H9 (cell line): Measurements from ENCODE around the gene PTBP3. TPM values are rescaled to one million over a fixed set of nuclear protein-coding genes. Genes with fewer than 3 reads are reported as not detected.

Experiments
- DNase-seq: peaks from one replicate; pipeline ENCODE4 v3.0.0-alpha.2; 2017
- H2AFZ ChIP-seq: one replicate; pipeline ENCODE4 v1.6.1; 2013; ENCODE audit warnings: mild to moderate bottlenecking, low read length, control low read depth, moderate library complexity
- H2AK5ac ChIP-seq: 2 replicates; pipeline ENCODE4 v1.6.1; 2013; ENCODE audit warnings: low read length, control low read depth, mixed read lengths; ENCODE audit not compliant: insufficient read length
- H2BK120ac ChIP-seq: one replicate; pipeline ENCODE4 v1.6.1; 2013; ENCODE audit warnings: low read depth, mild to moderate bottlenecking, low read length, control low read depth, inconsistent platforms; ENCODE audit not compliant: poor library complexity, severe bottlenecking
- H2BK12ac ChIP-seq: 2 replicates; pipeline ENCODE4 v1.6.1; 2013; ENCODE audit warnings: low read length, control low read depth, mixed read lengths, low read depth; ENCODE audit not compliant: insufficient read length
- H2BK15ac ChIP-seq: 2 replicates; pipeline ENCODE4 v1.6.1; 2013; ENCODE audit warnings: low read depth, low read length, control low read depth
- H2BK20ac ChIP-seq: one replicate; pipeline ENCODE4 v1.6.1; 2013; ENCODE audit warnings: low read depth, mild to moderate bottlenecking, low read length, control low read depth, inconsistent platforms; ENCODE audit not compliant: poor library complexity, severe bottlenecking
- H2BK5ac ChIP-seq: 2 replicates; pipeline ENCODE4 v1.6.1; 2013; ENCODE audit warnings: low read length, control low read depth, mixed read lengths; ENCODE audit not compliant: insufficient read length
- H3K14ac ChIP-seq: 2 replicates; pipeline ENCODE4 v1.6.1; 2013; ENCODE audit warnings: low read length, control low read depth; ENCODE audit not compliant: insufficient read depth
- H3K18ac ChIP-seq: 2 replicates; pipeline ENCODE4 v1.6.1; 2013; ENCODE audit warnings: low read depth, mild to moderate bottlenecking, mixed read lengths, low read length, control low read depth; ENCODE audit not compliant: insufficient read length
- H3K23ac ChIP-seq: 2 replicates; pipeline ENCODE4 v1.6.1; 2013; ENCODE audit warnings: low read length, control low read depth, mixed read lengths, low read depth; ENCODE audit not compliant: insufficient read length
- H3K23me2 ChIP-seq: 2 replicates; pipeline ENCODE4 v1.6.1; 2013; ENCODE audit warnings: low read depth, mild to moderate bottlenecking, mixed read lengths, low read length, control low read depth; ENCODE audit not compliant: insufficient read length, poor library complexity, severe bottlenecking
- H3K27ac ChIP-seq: 2 replicates; pipeline ENCODE4 v1.5.1; 2013; ENCODE audit warnings: low read length, control low read depth, mixed read lengths, low read depth; ENCODE audit not compliant: insufficient read length
- H3K27me3 ChIP-seq: 2 replicates; pipeline ENCODE4 v1.6.1; 2013; ENCODE audit warnings: low read length, control low read depth, inconsistent platforms; ENCODE audit not compliant: insufficient read depth
- H3K4ac ChIP-seq: 2 replicates; pipeline ENCODE4 v1.6.1; 2013; ENCODE audit warnings: low read depth, mild to moderate bottlenecking, control low read depth, inconsistent platforms, low read length, moderate library complexity
- H3K4me1 ChIP-seq: 2 replicates; pipeline ENCODE4 v1.6.1; 2013; ENCODE audit warnings: low read length, control low read depth, inconsistent platforms; ENCODE audit not compliant: insufficient read depth
- H3K4me2 ChIP-seq: 2 replicates; pipeline ENCODE4 v1.6.1; 2013; ENCODE audit warnings: low read length, control low read depth, mixed read lengths; ENCODE audit not compliant: insufficient read length, insufficient read depth
- H3K56ac ChIP-seq: 2 replicates; pipeline ENCODE4 v1.6.1; 2013; ENCODE audit warnings: low read depth, mild to moderate bottlenecking, mixed read lengths, low read length, control low read depth; ENCODE audit not compliant: insufficient read length
- H3K79me1 ChIP-seq: 2 replicates; pipeline ENCODE4 v1.6.1; 2013; ENCODE audit warnings: low read depth, mild to moderate bottlenecking, moderate library complexity, low read length, control low read depth, inconsistent platforms; ENCODE audit not compliant: insufficient read depth, poor library complexity, severe bottlenecking
- H3K79me2 ChIP-seq: 2 replicates; pipeline ENCODE4 v1.6.1; 2013; ENCODE audit warnings: low read length, control low read depth, inconsistent platforms; ENCODE audit not compliant: insufficient read depth
- H3K9ac ChIP-seq: 2 replicates; pipeline ENCODE4 v1.6.1; 2013; ENCODE audit warnings: low read length, control low read depth, mixed read lengths; ENCODE audit not compliant: insufficient read length; ENCODE audit errors: extremely low read depth
- H3K9me3 ChIP-seq: one replicate; pipeline ENCODE4 v1.6.1; 2013; ENCODE audit warnings: low read depth, low read length, inconsistent platforms; ENCODE audit not compliant: control insufficient read depth
- H3T11ph ChIP-seq: one replicate; pipeline ENCODE4 v1.6.1; 2013; ENCODE audit warnings: mild to moderate bottlenecking, low read length, control low read depth, inconsistent platforms
- H4K20me1 ChIP-seq: one replicate; pipeline ENCODE4 v1.6.1; 2013; ENCODE audit not compliant: control insufficient read depth, insufficient read length, insufficient read depth
- H4K5ac ChIP-seq: 2 replicates; pipeline ENCODE4 v1.6.1; 2013; ENCODE audit warnings: low read depth, mild to moderate bottlenecking, mixed read lengths, low read length, control low read depth; ENCODE audit not compliant: insufficient read length
- H4K8ac ChIP-seq: replicated peaks from 2 replicates; pipeline ENCODE4 v1.6.1; 2013; ENCODE audit warnings: low read length, control low read depth, mixed read lengths, low read depth; ENCODE audit not compliant: insufficient read length
- H4K91ac ChIP-seq: 2 replicates; pipeline ENCODE4 v1.6.1; 2013; ENCODE audit warnings: low read depth, mild to moderate bottlenecking, moderate library complexity, mixed read lengths, low read length, control low read depth; ENCODE audit not compliant: insufficient read length
- H3K27ac Mint-ChIP-seq, 3 experiments: 2 replicates in 2 of 3; 3 replicates in 1 of 3; pipeline ENCODE4 v1.8.0; 2020 to 2021; ENCODE audit warnings: mixed read lengths in 3 of 3, mild to moderate bottlenecking in 1 of 3, moderate library complexity in 1 of 3
- H3K27me3 Mint-ChIP-seq: 2 replicates; pipeline ENCODE4 v1.8.0; 2021; ENCODE audit warnings: low read depth, mild to moderate bottlenecking, moderate library complexity, mixed read lengths
- H3K36me3 Mint-ChIP-seq, 3 experiments: 2 replicates in 2 of 3; 3 replicates in 1 of 3; pipeline ENCODE4 v1.8.0; 2020 to 2021; ENCODE audit warnings: low read depth in 3 of 3, mixed read lengths in 3 of 3; ENCODE audit not compliant: insufficient read depth in 1 of 3
- H3K4me1 Mint-ChIP-seq, 2 experiments: 2 replicates each; pipeline ENCODE4 v1.8.0; 2020; ENCODE audit warnings: mixed read lengths in 2 of 2
- H3K4me3 Mint-ChIP-seq, 2 experiments: 2 replicates in 1 of 2; 3 replicates in 1 of 2; pipeline ENCODE4 v1.8.0; 2020 to 2021; ENCODE audit warnings: mild to moderate bottlenecking in 2 of 2, mixed read lengths in 2 of 2, moderate library complexity in 1 of 2
- H3K9me3 Mint-ChIP-seq, 2 experiments: 2 replicates in 1 of 2; 3 replicates in 1 of 2; pipeline ENCODE4 v1.8.0; 2020; ENCODE audit warnings: mild to moderate bottlenecking in 2 of 2, mixed read lengths in 2 of 2, moderate library complexity in 1 of 2
- WGBS: extraction: QIAGEN DNeasy Blood & Tissue Kit; methylation state at CpG from one replicate; pipeline ENCODE4 v1.1.7; 2013; ENCODE audit warnings: missing lambda C conversion rate, low lambda C conversion rate, mixed read lengths; ENCODE audit not compliant: insufficient read length; ENCODE audit errors: extremely low coverage; 5-methylcytosine and 5-hydroxymethylcytosine counted together
- total RNA-seq: library from RNA; stranded (reverse); gene quantifications from 2 replicates; pipeline ENCODE4 v1.2.1, GENCODE V29; 2021
- TF ChIP-seq, protein P1 (sequence below): fragments of 200-600 bp; sonication (generic); conservative IDR thresholded peaks from 3 replicates; pipeline ENCODE4 v1.8.0; 2021; ENCODE audit warnings: antibody characterized with exemption, mild to moderate bottlenecking

PTBP3 gene
- total RNA-seq, 1 experiment from 2014 or later: 89.5 TPM

DNA sequence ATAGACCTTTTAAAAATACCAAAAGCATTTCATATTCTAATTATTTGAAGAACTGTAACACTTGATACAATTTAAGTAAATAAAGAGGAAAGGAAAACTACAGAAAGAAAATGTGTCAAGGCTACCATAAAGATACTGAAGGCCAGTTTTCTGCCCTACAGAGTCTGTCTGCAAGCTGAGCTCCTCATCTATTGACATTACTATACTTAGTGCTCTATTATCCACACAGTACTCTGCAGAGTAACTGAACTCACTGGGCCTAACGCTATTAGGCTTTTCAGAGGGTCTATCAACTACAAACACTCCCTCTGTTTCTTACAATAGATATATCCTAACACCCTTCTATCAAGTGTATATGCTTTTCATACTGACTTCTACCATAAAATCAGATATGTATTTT lies 101.2 kb downstream of the PTBP3 start:
- no peak overlapping the region for H3T11ph ChIP-seq
- no peak overlapping the region for H4K8ac ChIP-seq
- no peak overlapping the region for H3K4me3 Mint-ChIP-seq
- H3K4me1 Mint-ChIP-seq: no peaks in the 10 kb centered on the region
- H3K23ac ChIP-seq: no peak overlapping the region
- no peak overlapping the region for H4K5ac ChIP-seq
- no peak overlapping the region for H4K91ac ChIP-seq
- no peak overlapping the region for H2BK20ac ChIP-seq
- no peak overlapping the region for H2AFZ ChIP-seq
- no peaks in the 10 kb centered on the region for H3K23me2 ChIP-seq
- H4K20me1 ChIP-seq: no peaks in the 10 kb centered on the region
- no peaks in the 10 kb centered on the region for H3K27me3 ChIP-seq
- no peak overlapping the region for H2BK15ac ChIP-seq
- no peak overlapping the region for H3K27ac Mint-ChIP-seq
- H3K4ac ChIP-seq: no peak overlapping the region
- no peaks in the 10 kb centered on the region for H3K79me2 ChIP-seq
- no peaks in the 10 kb centered on the region for H3K27me3 Mint-ChIP-seq
- no peak overlapping the region for H2BK5ac ChIP-seq
- H2AK5ac ChIP-seq: no peak overlapping the region
- no peak overlapping the region for H3K56ac ChIP-seq
- H3K9me3 Mint-ChIP-seq: no peaks in the 10 kb centered on the region
- no peak overlapping the region for H3K27ac ChIP-seq
- TF ChIP-seq, protein P1, sequence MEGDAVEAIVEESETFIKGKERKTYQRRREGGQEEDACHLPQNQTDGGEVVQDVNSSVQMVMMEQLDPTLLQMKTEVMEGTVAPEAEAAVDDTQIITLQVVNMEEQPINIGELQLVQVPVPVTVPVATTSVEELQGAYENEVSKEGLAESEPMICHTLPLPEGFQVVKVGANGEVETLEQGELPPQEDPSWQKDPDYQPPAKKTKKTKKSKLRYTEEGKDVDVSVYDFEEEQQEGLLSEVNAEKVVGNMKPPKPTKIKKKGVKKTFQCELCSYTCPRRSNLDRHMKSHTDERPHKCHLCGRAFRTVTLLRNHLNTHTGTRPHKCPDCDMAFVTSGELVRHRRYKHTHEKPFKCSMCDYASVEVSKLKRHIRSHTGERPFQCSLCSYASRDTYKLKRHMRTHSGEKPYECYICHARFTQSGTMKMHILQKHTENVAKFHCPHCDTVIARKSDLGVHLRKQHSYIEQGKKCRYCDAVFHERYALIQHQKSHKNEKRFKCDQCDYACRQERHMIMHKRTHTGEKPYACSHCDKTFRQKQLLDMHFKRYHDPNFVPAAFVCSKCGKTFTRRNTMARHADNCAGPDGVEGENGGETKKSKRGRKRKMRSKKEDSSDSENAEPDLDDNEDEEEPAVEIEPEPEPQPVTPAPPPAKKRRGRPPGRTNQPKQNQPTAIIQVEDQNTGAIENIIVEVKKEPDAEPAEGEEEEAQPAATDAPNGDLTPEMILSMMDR: no peak
- no peak overlapping the region for H2BK12ac ChIP-seq
- H2BK120ac ChIP-seq: no peak overlapping the region
- no peak overlapping the region for H3K18ac ChIP-seq
- H3K14ac ChIP-seq: no peak overlapping the region
- no peaks in the 10 kb centered on the region for H3K4me1 ChIP-seq
- no peaks in the 10 kb centered on the region for H3K9me3 ChIP-seq
- H3K36me3 Mint-ChIP-seq: peaks cover 2 to 28% (median 18%) of the 10 kb centered on the region in 3 experiments; a peak in 5 of 7 replicates
- no peak overlapping the region for H3K9ac ChIP-seq
- no peaks in the 10 kb centered on the region for H3K79me1 ChIP-seq
- WGBS: no CpG with 5 or more reads among the region's 1 CpG
- no peak overlapping the region for H3K4me2 ChIP-seq
- DNase-seq: no peak
